ENCODE measurements around the gene POLR2L. TPM values are rescaled to one million over a fixed set of nuclear protein-coding genes. Genes with fewer than 3 reads are reported as not detected.

POLR2L gene
- total RNA-seq, 4 donors from 2014 or later: 66.0 to 94.6 (median 81.2) TPM

- DNase-seq: peak; percentile 83 to 88
- ATAC-seq: peak; percentile 28 to 35
- Histone ChIP-seq H3K4me3 (peak overlapping the region; percentile 83 to 97 (median 87)), H3K4me1 (peaks cover 40 to 50% of the 10 kb centered on the region in 2 donors), H3K9me3 (no peaks in the 10 kb centered on the region), H3K27me3 (peaks cover 7 to 14% (median 7%) of the 10 kb centered on the region in 3 donors), H3K27ac (peak overlapping the region; percentile 82 to 97 (median 86)), H3K36me3 (peaks cover 0 to 11% of the 10 kb centered on the region in 2 donors)
- intact Hi-C loops (cut with DNase I; ENCODE audit: low total_unique reads) (loop anchor here (2.0 to 5.0 kb wide), 2 partner anchors 23 to 68 kb away; partner anchors contain the start of gene CHID1), in situ Hi-C loops (cut with MboI; ENCODE audit: low sequenced_read_pairs in 4 of 4) (no loop called here)
- TF ChIP-seq CTCF (IDR thresholded peaks at IDR 0.05 in 4 of 5, conservative IDR thresholded peaks at IDR 0.05 in 1 of 5) (peak in 1 of 5 experiments; percentile 25), POLR2A (IDR thresholded peaks at IDR 0.05) (peak; percentile 44 to 52)
Measured at GRCh38 chr11:843818-844692, 1.7 kb upstream of the POLR2L start.

GRCh38 chr11:843086-843734 lies 881 bp upstream of the POLR2L start:
- Histone ChIP-seq H3K36me3 (peaks cover 0 to 20% of the 10 kb centered on the region in 2 donors), H3K4me3 (peak overlapping the region; percentile 83 to 97 (median 87)), H3K27me3 (peaks cover 0 to 5% (median 0%) of the 10 kb centered on the region in 3 donors), H3K27ac (peak overlapping the region; percentile 82 to 97 (median 86)), H3K9me3 (no peaks in the 10 kb centered on the region), H3K4me1 (peaks cover 32 to 41% of the 10 kb centered on the region in 2 donors)
- ATAC-seq (no peak), DNase-seq (no peak)
- in situ Hi-C loops (cut with MboI; ENCODE audit: low sequenced_read_pairs in 4 of 4) (no loop called here), intact Hi-C loops (cut with DNase I; ENCODE audit: low total_unique reads) (loop anchor here (2.0 to 5.0 kb wide), 2 partner anchors 22 to 69 kb away; partner anchors contain the start of gene CHID1)
- TF ChIP-seq CTCF (IDR thresholded peaks at IDR 0.05 in 4 of 5, conservative IDR thresholded peaks at IDR 0.05 in 1 of 5) (peak in 2 of 5 experiments; percentile 21 to 23), POLR2A (IDR thresholded peaks at IDR 0.05) (no peak)

GRCh38 chr11:841981-842369 lies 354 bp downstream of the POLR2L start:
- intact Hi-C loops (cut with DNase I; ENCODE audit: low total_unique reads) (loop anchor here (1.0 to 5.0 kb wide), 3 partner anchors 9 to 70 kb away; partner anchors contain the start of gene CHID1), in situ Hi-C loops (cut with MboI; ENCODE audit: low sequenced_read_pairs in 4 of 4) (no loop called here)
- Histone ChIP-seq H3K27ac (peak overlapping the region; percentile 82 to 97 (median 86)), H3K4me3 (peak overlapping the region; percentile 83 to 97 (median 87)), H3K4me1 (peaks cover 29 to 37% of the 10 kb centered on the region in 2 donors), H3K36me3 (peaks cover 0 to 32% of the 10 kb centered on the region in 2 donors), H3K27me3 (no peaks in the 10 kb centered on the region), H3K9me3 (no peaks in the 10 kb centered on the region)
- TF ChIP-seq POLR2A (IDR thresholded peaks at IDR 0.05) (no peak), CTCF (IDR thresholded peaks at IDR 0.05 in 4 of 5, conservative IDR thresholded peaks at IDR 0.05 in 1 of 5) (no peak)
- no peak for DNase-seq
- ATAC-seq: peak; percentile 19 to 32

- TF ChIP-seq CTCF (IDR thresholded peaks at IDR 0.05 in 4 of 5, conservative IDR thresholded peaks at IDR 0.05 in 1 of 5) (no peak), POLR2A (IDR thresholded peaks at IDR 0.05) (no peak)
- peaks cover 23 to 39% of the 10 kb centered on the region in 2 donors for H3K4me1 ChIP-seq
- peak overlapping the region in 2 of 4 donors; percentile 6 to 97 for H3K27ac ChIP-seq
- intact Hi-C loops (cut with DNase I; ENCODE audit: low total_unique reads): loop anchor here (5.0 kb wide), 1 partner anchor 72 kb away; the partner anchor contains the start of gene CHID1
- H3K4me3 ChIP-seq: no peak overlapping the region
- ATAC-seq: no peak
- in situ Hi-C loops (cut with MboI; ENCODE audit: low sequenced_read_pairs in 4 of 4): no loop called here
- H3K9me3 ChIP-seq: no peaks in the 10 kb centered on the region
- peaks cover 0 to 45% of the 10 kb centered on the region in 2 donors for H3K36me3 ChIP-seq
- H3K27me3 ChIP-seq: no peaks in the 10 kb centered on the region
- DNase-seq: no peak
Measured at GRCh38 chr11:839875-840617, 2.3 kb downstream of the POLR2L start.
